SK-N-SH treated with all-trans-retinoic acid at 6 μM for 48 hours (cell line): ENCODE data around the gene TMEM135.

Source experiments
- ARNTL ChIP-seq: fragments of 450-650 bp; formaldehyde crosslinking; IDR thresholded peaks from 2 replicates; pipeline ENCODE4 v1.5.0; 2020; ENCODE audit warnings: low read depth, mild to moderate bottlenecking, moderate library complexity, borderline replicate concordance
- ESRRG ChIP-seq: fragments of 250-450 bp; sonication (Bioruptor Pico); IDR thresholded peaks from 2 replicates; pipeline ENCODE4 v1.6.1; 2021; ENCODE audit warnings: mild to moderate bottlenecking
- ISL1 ChIP-seq: fragments of 250-450 bp; sonication (Bioruptor Pico); IDR thresholded peaks from 2 replicates; pipeline ENCODE4 v2.1.2; 2022; ENCODE audit warnings: mild to moderate bottlenecking, moderate library complexity
- OSR1 ChIP-seq: fragments of 250-450 bp; sonication (Bioruptor Pico); IDR thresholded peaks from 2 replicates; pipeline ENCODE4 v1.8.0; 2022; ENCODE audit warnings: moderate library complexity, mild to moderate bottlenecking, inconsistent platforms
- PATZ1 ChIP-seq: fragments of 250-450 bp; sonication (Bioruptor Pico); IDR thresholded peaks from 2 replicates; pipeline ENCODE4 v1.8.0; 2020; ENCODE audit warnings: mild to moderate bottlenecking, moderate library complexity, borderline replicate concordance
- POU6F1 ChIP-seq: fragments of 250-450 bp; sonication (Bioruptor Pico); IDR thresholded peaks from 2 replicates; pipeline ENCODE4 v1.8.0; 2021; ENCODE audit warnings: low read depth, mild to moderate bottlenecking, moderate library complexity, borderline replicate concordance
- RARB ChIP-seq: fragments of 250-450 bp; sonication (Bioruptor Pico); IDR thresholded peaks from 2 replicates; pipeline ENCODE4 v1.8.0; 2021; ENCODE audit warnings: mild to moderate bottlenecking, moderate library complexity
- TOX ChIP-seq: fragments of 250-450 bp; sonication (Bioruptor Pico); IDR thresholded peaks from 2 replicates; pipeline ENCODE4 v1.8.0; 2021; ENCODE audit warnings: mild to moderate bottlenecking, moderate library complexity, borderline replicate concordance
- ZC3H10 ChIP-seq: fragments of 250-450 bp; sonication (Bioruptor Pico); IDR thresholded peaks from 2 replicates; pipeline ENCODE4 v1.5.1; 2021; ENCODE audit warnings: mild to moderate bottlenecking, moderate library complexity
- ZNF70 ChIP-seq: fragments of 450-650 bp; formaldehyde crosslinking; IDR thresholded peaks from 2 replicates; pipeline ENCODE4 v1.5.0; 2020; ENCODE audit warnings: mild to moderate bottlenecking, moderate library complexity
- TF ChIP-seq, protein P1 (sequence below): fragments of 250-450 bp; sonication (Bioruptor Pico); IDR thresholded peaks from 2 replicates; pipeline ENCODE4 v1.5.1; 2020; ENCODE audit warnings: low read depth, mild to moderate bottlenecking, moderate library complexity
- TF ChIP-seq, protein P2 (sequence below): fragments of 250-450 bp; sonication (Bioruptor Pico); IDR thresholded peaks from 2 replicates; pipeline ENCODE4 v1.5.0; 2020; ENCODE audit warnings: mild to moderate bottlenecking, moderate library complexity

- TF ChIP-seq ZNF70 (CRISPR knock-in tag): no peak
- TF ChIP-seq ZC3H10 (CRISPR knock-in tag): no peak
- TF ChIP-seq POU6F1 (CRISPR knock-in tag): no peak
- TF ChIP-seq, protein P1, sequence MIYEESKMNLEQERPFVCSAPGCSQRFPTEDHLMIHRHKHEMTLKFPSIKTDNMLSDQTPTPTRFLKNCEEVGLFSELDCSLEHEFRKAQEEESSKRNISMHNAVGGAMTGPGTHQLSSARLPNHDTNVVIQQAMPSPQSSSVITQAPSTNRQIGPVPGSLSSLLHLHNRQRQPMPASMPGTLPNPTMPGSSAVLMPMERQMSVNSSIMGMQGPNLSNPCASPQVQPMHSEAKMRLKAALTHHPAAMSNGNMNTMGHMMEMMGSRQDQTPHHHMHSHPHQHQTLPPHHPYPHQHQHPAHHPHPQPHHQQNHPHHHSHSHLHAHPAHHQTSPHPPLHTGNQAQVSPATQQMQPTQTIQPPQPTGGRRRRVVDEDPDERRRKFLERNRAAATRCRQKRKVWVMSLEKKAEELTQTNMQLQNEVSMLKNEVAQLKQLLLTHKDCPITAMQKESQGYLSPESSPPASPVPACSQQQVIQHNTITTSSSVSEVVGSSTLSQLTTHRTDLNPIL (CRISPR knock-in tag): no peak
- TF ChIP-seq RARB: no peak
- no peak for TF ChIP-seq ESRRG (CRISPR knock-in tag)
- no peak for TF ChIP-seq PATZ1
- no peak for TF ChIP-seq ARNTL
- no peak for TF ChIP-seq TOX (CRISPR knock-in tag)
- TF ChIP-seq, protein P2, sequence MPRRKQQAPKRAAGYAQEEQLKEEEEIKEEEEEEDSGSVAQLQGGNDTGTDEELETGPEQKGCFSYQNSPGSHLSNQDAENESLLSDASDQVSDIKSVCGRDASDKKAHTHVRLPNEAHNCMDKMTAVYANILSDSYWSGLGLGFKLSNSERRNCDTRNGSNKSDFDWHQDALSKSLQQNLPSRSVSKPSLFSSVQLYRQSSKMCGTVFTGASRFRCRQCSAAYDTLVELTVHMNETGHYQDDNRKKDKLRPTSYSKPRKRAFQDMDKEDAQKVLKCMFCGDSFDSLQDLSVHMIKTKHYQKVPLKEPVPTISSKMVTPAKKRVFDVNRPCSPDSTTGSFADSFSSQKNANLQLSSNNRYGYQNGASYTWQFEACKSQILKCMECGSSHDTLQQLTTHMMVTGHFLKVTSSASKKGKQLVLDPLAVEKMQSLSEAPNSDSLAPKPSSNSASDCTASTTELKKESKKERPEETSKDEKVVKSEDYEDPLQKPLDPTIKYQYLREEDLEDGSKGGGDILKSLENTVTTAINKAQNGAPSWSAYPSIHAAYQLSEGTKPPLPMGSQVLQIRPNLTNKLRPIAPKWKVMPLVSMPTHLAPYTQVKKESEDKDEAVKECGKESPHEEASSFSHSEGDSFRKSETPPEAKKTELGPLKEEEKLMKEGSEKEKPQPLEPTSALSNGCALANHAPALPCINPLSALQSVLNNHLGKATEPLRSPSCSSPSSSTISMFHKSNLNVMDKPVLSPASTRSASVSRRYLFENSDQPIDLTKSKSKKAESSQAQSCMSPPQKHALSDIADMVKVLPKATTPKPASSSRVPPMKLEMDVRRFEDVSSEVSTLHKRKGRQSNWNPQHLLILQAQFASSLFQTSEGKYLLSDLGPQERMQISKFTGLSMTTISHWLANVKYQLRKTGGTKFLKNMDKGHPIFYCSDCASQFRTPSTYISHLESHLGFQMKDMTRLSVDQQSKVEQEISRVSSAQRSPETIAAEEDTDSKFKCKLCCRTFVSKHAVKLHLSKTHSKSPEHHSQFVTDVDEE (CRISPR knock-in tag): no peak
- TF ChIP-seq OSR1: no peak
- TF ChIP-seq ISL1 (CRISPR knock-in tag): no peak
These were observed 186.1 kb downstream of the TMEM135 start for GRCh38 chr11:87223816-87224215.
